ENCODE results near the gene DISC1.
"Not testable (repeated sequence)": the region's sequence is repeated elsewhere in the genome, so short reads cannot be mapped to it uniquely, and the experiment has no call there.

GRCh38 chr1:231785073-231785472 is 158.5 kb downstream of the DISC1 start:
- not testable (repeated sequence) for TF ChIP-seq CTCF (IDR thresholded peaks at IDR 0.05; ENCODE audit: poor library complexity, severe bottlenecking)
- TF ChIP-seq, protein P1, sequence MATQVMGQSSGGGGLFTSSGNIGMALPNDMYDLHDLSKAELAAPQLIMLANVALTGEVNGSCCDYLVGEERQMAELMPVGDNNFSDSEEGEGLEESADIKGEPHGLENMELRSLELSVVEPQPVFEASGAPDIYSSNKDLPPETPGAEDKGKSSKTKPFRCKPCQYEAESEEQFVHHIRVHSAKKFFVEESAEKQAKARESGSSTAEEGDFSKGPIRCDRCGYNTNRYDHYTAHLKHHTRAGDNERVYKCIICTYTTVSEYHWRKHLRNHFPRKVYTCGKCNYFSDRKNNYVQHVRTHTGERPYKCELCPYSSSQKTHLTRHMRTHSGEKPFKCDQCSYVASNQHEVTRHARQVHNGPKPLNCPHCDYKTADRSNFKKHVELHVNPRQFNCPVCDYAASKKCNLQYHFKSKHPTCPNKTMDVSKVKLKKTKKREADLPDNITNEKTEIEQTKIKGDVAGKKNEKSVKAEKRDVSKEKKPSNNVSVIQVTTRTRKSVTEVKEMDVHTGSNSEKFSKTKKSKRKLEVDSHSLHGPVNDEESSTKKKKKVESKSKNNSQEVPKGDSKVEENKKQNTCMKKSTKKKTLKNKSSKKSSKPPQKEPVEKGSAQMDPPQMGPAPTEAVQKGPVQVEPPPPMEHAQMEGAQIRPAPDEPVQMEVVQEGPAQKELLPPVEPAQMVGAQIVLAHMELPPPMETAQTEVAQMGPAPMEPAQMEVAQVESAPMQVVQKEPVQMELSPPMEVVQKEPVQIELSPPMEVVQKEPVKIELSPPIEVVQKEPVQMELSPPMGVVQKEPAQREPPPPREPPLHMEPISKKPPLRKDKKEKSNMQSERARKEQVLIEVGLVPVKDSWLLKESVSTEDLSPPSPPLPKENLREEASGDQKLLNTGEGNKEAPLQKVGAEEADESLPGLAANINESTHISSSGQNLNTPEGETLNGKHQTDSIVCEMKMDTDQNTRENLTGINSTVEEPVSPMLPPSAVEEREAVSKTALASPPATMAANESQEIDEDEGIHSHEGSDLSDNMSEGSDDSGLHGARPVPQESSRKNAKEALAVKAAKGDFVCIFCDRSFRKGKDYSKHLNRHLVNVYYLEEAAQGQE (IDR thresholded peaks at IDR 0.05; ENCODE audit: borderline replicate concordance) = not testable (repeated sequence)

All from neural cell (in vitro differentiated cells).